Measurements from ENCODE around the gene USHBP1. TPM values are rescaled to one million over a fixed set of nuclear protein-coding genes. Genes with fewer than 3 reads are reported as not detected.

USHBP1 gene
- total and polyA plus RNA-seq, 10 of the 15 experiments (the other 5 are each of a cell fraction or from before 2014, with no cell fraction given) = 0.05 to 0.96 (median 0.22) TPM; not detected in 2

DNA sequence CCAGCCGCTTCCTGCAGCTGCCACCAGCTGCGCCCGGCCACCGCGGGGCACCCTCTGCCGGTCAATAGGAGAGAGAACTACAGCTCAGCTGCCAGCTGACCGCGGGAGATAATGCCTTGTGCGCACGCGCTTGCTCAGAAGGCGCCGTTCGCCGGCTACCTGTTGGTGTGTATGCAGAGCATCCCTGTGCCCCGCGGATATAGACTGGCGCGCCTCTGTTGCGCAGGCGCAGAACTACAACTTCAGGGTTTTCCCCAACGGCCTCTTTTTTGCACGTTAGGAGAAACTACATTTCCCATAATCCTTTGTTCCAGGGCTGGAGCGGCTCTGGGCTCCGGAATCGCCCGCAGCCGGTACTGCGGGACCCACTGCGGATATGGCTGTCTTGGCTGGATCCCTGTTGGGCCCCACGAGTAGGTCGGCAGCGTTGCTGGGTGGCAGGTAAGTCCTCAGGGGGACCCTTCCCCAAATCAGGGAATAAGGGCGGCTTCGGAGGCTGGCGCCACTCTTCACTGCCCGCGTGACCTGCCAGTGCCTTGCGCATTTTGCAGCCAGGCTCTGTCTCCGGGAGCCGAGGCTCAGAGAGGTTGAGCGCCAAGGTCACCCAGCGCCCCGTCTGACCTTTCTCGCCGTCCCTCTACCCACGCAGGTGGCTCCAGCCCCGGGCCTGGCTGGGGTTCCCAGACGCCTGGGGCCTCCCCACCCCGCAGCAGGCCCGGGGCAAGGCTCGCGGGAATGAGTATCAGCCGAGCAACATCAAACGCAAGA lies 41.2 kb upstream of the USHBP1 start, which contains the start of gene MRPL34 (continued):
- TF ChIP-seq SIN3A (IDR thresholded peaks at IDR 0.05; ENCODE audit: low read depth, low read length) (peak; percentile 76), ZNF622 (IDR thresholded peaks at IDR 0.05) (no peak), GABPA (IDR thresholded peaks at IDR 0.05; ENCODE audit: low read depth) (no peak), POLR2A (IDR thresholded peaks at IDR 0.05; ENCODE audit: low read depth, low read length) (peak; percentile 73), TAF1 (IDR thresholded peaks at IDR 0.05; ENCODE audit: borderline replicate concordance, low read depth, low read length) (no peak), STAT3 (IDR thresholded peaks at IDR 0.05; ENCODE audit: low read depth, low read length) (no peak), MYB (IDR thresholded peaks at IDR 0.05; ENCODE audit: borderline replicate concordance, low read depth, low read length) (peak; percentile 59; the same call in 1 of the 2 replicates), JUND (IDR thresholded peaks at IDR 0.05; ENCODE audit: low read depth, low read length) (no peak), RB1 (IDR thresholded peaks at IDR 0.05; ENCODE audit: borderline replicate concordance) (peak; percentile 92), PML (IDR thresholded peaks at IDR 0.05; ENCODE audit: low read length) (no peak), YBX1 (IDR thresholded peaks at IDR 0.05) (no peak), SMAD1 (IDR thresholded peaks at IDR 0.05; ENCODE audit: low read depth, partially characterized antibody) (no peak), ZBED1 (IDR thresholded peaks at IDR 0.05; ENCODE audit: borderline replicate concordance) (no peak), GATAD2B (conservative IDR thresholded peaks at IDR 0.05; ENCODE audit: low read depth) (peak; percentile 76; the same call in 1 of the 2 replicates), MXI1 (IDR thresholded peaks at IDR 0.05; ENCODE audit: low read depth, low read length) (peak; percentile 52), ZNF217 (IDR thresholded peaks at IDR 0.05) (peak; percentile 51; the same call in 1 of the 2 replicates), CBX5 (IDR thresholded peaks at IDR 0.05; ENCODE audit: low read depth) (no peak), HDGF (IDR thresholded peaks at IDR 0.05) (peak; percentile 27; the same call in 1 of the 2 replicates), JUNB (IDR thresholded peaks at IDR 0.05) (no peak), FOXK2 (IDR thresholded peaks at IDR 0.05) (peak; percentile 45), BMI1 (IDR thresholded peaks at IDR 0.05; ENCODE audit: borderline replicate concordance) (no peak), SREBF2 (IDR thresholded peaks at IDR 0.05; ENCODE audit: low read length) (no peak), CHD4 (IDR thresholded peaks at IDR 0.05) (no peak), RUNX3 (IDR thresholded peaks at IDR 0.05; ENCODE audit: low read length) (0 out of 2 replicates have a peak, but pooled peaks have one; percentile 56)
- TF ChIP-seq, protein P1, sequence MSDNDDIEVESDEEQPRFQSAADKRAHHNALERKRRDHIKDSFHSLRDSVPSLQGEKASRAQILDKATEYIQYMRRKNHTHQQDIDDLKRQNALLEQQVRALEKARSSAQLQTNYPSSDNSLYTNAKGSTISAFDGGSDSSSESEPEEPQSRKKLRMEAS (IDR thresholded peaks at IDR 0.05; ENCODE audit: low read depth, low read length) = no peak; the same call in 1 of the 2 replicates
- TF ChIP-seq, protein P2, sequence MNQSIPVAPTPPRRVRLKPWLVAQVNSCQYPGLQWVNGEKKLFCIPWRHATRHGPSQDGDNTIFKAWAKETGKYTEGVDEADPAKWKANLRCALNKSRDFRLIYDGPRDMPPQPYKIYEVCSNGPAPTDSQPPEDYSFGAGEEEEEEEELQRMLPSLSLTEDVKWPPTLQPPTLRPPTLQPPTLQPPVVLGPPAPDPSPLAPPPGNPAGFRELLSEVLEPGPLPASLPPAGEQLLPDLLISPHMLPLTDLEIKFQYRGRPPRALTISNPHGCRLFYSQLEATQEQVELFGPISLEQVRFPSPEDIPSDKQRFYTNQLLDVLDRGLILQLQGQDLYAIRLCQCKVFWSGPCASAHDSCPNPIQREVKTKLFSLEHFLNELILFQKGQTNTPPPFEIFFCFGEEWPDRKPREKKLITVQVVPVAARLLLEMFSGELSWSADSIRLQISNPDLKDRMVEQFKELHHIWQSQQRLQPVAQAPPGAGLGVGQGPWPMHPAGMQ (IDR thresholded peaks at IDR 0.05; ENCODE audit: borderline replicate concordance) = no peak
- TF ChIP-seq, protein P3, sequence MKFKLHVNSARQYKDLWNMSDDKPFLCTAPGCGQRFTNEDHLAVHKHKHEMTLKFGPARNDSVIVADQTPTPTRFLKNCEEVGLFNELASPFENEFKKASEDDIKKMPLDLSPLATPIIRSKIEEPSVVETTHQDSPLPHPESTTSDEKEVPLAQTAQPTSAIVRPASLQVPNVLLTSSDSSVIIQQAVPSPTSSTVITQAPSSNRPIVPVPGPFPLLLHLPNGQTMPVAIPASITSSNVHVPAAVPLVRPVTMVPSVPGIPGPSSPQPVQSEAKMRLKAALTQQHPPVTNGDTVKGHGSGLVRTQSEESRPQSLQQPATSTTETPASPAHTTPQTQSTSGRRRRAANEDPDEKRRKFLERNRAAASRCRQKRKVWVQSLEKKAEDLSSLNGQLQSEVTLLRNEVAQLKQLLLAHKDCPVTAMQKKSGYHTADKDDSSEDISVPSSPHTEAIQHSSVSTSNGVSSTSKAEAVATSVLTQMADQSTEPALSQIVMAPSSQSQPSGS (IDR thresholded peaks at IDR 0.05; ENCODE audit: low read length) = no peak
- TF ChIP-seq, protein P4, sequence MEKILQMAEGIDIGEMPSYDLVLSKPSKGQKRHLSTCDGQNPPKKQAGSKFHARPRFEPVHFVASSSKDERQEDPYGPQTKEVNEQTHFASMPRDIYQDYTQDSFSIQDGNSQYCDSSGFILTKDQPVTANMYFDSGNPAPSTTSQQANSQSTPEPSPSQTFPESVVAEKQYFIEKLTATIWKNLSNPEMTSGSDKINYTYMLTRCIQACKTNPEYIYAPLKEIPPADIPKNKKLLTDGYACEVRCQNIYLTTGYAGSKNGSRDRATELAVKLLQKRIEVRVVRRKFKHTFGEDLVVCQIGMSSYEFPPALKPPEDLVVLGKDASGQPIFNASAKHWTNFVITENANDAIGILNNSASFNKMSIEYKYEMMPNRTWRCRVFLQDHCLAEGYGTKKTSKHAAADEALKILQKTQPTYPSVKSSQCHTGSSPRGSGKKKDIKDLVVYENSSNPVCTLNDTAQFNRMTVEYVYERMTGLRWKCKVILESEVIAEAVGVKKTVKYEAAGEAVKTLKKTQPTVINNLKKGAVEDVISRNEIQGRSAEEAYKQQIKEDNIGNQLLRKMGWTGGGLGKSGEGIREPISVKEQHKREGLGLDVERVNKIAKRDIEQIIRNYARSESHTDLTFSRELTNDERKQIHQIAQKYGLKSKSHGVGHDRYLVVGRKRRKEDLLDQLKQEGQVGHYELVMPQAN (conservative IDR thresholded peaks at IDR 0.05) = no peak; the same call in none of the 2 replicates

Data from GM12878 (cell line).